SU-DHL-6 (cell line): ENCODE data around the gene FAM210A.

Source experiments
- H2AFZ ChIP-seq: fragments of 200-600 bp; sonication (generic); 2 replicates; pipeline ENCODE4 v1.6.1; 2014; ENCODE audit warnings: low read depth, mild to moderate bottlenecking, moderate library complexity, mixed read lengths, antibody characterized with exemption, low read length; ENCODE audit not compliant: severe bottlenecking
- H3F3A ChIP-seq: fragments of 200-600 bp; shearing (Covaris generic); 2 replicates; pipeline ENCODE4 v1.6.0; 2016; ENCODE audit warnings: antibody characterized with exemption, mild to moderate bottlenecking; ENCODE audit not compliant: insufficient read depth
- H3K27ac ChIP-seq: fragments of 200-600 bp; sonication (generic); 2 replicates; pipeline ENCODE4 v1.5.1; 2016; ENCODE audit warnings: low read depth, mild to moderate bottlenecking, low read length, moderate library complexity, mixed read lengths
- H3K27me3 ChIP-seq: fragments of 200-600 bp; sonication (generic), shearing (Covaris generic); 2 replicates; pipeline ENCODE4 v1.6.0; 2014; ENCODE audit warnings: mild to moderate bottlenecking, low read length
- H3K36me3 ChIP-seq: fragments of 200-600 bp; sonication (generic); 2 replicates; pipeline ENCODE4 v1.6.1; 2014; ENCODE audit warnings: mild to moderate bottlenecking, low read length, mixed read lengths
- H3K4me2 ChIP-seq: fragments of 300-600, 200-600 bp; shearing (Covaris generic), sonication (generic); 2 replicates; pipeline ENCODE4 v1.6.0; 2014; ENCODE audit warnings: low read length, low read depth, mild to moderate bottlenecking; ENCODE audit not compliant: poor library complexity, severe bottlenecking
- H3K4me3 ChIP-seq: fragments of 200-600 bp; sonication (generic); 2 replicates; pipeline ENCODE4 v1.5.1; 2014; ENCODE audit warnings: antibody characterized with exemption, low read length, mild to moderate bottlenecking, mixed read lengths; ENCODE audit not compliant: insufficient read depth, poor library complexity, severe bottlenecking
- H3K79me2 ChIP-seq: fragments of 200-600 bp; sonication (generic); 2 replicates; pipeline ENCODE4 v1.6.1; 2014; ENCODE audit warnings: mild to moderate bottlenecking, low read length, moderate library complexity; ENCODE audit not compliant: insufficient read depth
- H3K9ac ChIP-seq: fragments of 200-600 bp; sonication (generic); 2 replicates; pipeline ENCODE4 v1.7.0; 2014; ENCODE audit warnings: mild to moderate bottlenecking, low read length
- H3K9me2 ChIP-seq: fragments of 200-600 bp; sonication (generic); replicated peaks from 2 replicates; pipeline ENCODE4 v1.6.1; 2014; ENCODE audit warnings: low read length; ENCODE audit not compliant: insufficient read depth
- H3K9me3 ChIP-seq: fragments of 200-600 bp; sonication (generic); 2 replicates; pipeline ENCODE4 v1.6.1; 2014; ENCODE audit warnings: low read length, mixed read lengths; ENCODE audit not compliant: insufficient read depth
- H4K20me1 ChIP-seq: fragments of 200-600 bp; sonication (generic); 2 replicates; pipeline ENCODE4 v1.6.1; 2014; ENCODE audit warnings: low read depth, mild to moderate bottlenecking, antibody characterized with exemption, low read length, moderate library complexity, mixed read lengths
- CTCF ChIP-seq: fragments of 200-600 bp; sonication (generic); IDR thresholded peaks from one replicate; pipeline ENCODE4 v1.5.1; 2017; ENCODE audit warnings: antibody characterized with exemption, mild to moderate bottlenecking, low read length, moderate library complexity; ENCODE audit not compliant: insufficient read depth, poor library complexity, severe bottlenecking
- EZH2phosphoT487 ChIP-seq: fragments of 200-600 bp; sonication (generic), shearing (Covaris generic); conservative IDR thresholded peaks from 2 replicates; pipeline ENCODE4 v1.6.1; 2018; ENCODE audit warnings: mild to moderate bottlenecking, antibody characterized with exemption, low read length, moderate library complexity, mixed read lengths

Gene FAM210A

GRCh38 chr18:13649397-13650390, 76.7 kb downstream of the FAM210A start:
- no peaks in the 10 kb centered on the region for H3K9me2 ChIP-seq
- no peak overlapping the region for H2AFZ ChIP-seq
- no peaks in the 10 kb centered on the region for H3K36me3 ChIP-seq
- H3K79me2 ChIP-seq, result no peaks in the 10 kb centered on the region
- no peaks in the 10 kb centered on the region for H3F3A ChIP-seq
- TF ChIP-seq CTCF (no peak), EZH2phosphoT487 (no peak)
- H3K9me3 ChIP-seq, result no peaks in the 10 kb centered on the region
- no peaks in the 10 kb centered on the region for H3K27me3 ChIP-seq
- H3K9ac ChIP-seq, result no peak overlapping the region
- no peak overlapping the region for H3K4me2 ChIP-seq
- H3K27ac ChIP-seq, result no peak overlapping the region
- no peak overlapping the region for H3K4me3 ChIP-seq
- no peaks in the 10 kb centered on the region for H4K20me1 ChIP-seq

- H3K9me2 ChIP-seq, result no peaks in the 10 kb centered on the region
- no peaks in the 10 kb centered on the region for H4K20me1 ChIP-seq
- no peak overlapping the region for H3K4me3 ChIP-seq
- H3K4me2 ChIP-seq, result no peak overlapping the region
- H3K27ac ChIP-seq, result no peak overlapping the region
- no peak overlapping the region for H2AFZ ChIP-seq
- H3K9ac ChIP-seq, result no peak overlapping the region
- no peaks in the 10 kb centered on the region for H3K27me3 ChIP-seq
- no peaks in the 10 kb centered on the region for H3K36me3 ChIP-seq
- TF ChIP-seq CTCF (no peak), EZH2phosphoT487 (no peak)
- no peaks in the 10 kb centered on the region for H3K79me2 ChIP-seq
- no peaks in the 10 kb centered on the region for H3F3A ChIP-seq
- no peaks in the 10 kb centered on the region for H3K9me3 ChIP-seq
These were observed 78.6 kb downstream of the FAM210A start for GRCh38 chr18:13647761-13648160.

- H3K9me3 ChIP-seq, result no peaks in the 10 kb centered on the region
- no peak overlapping the region for H3K27ac ChIP-seq
- H2AFZ ChIP-seq, result no peak overlapping the region
- TF ChIP-seq CTCF (no peak), EZH2phosphoT487 (no peak)
- no peaks in the 10 kb centered on the region for H4K20me1 ChIP-seq
- no peak overlapping the region for H3K4me2 ChIP-seq
- H3K9me2 ChIP-seq, result no peaks in the 10 kb centered on the region
- no peaks in the 10 kb centered on the region for H3K79me2 ChIP-seq
- no peaks in the 10 kb centered on the region for H3F3A ChIP-seq
- H3K9ac ChIP-seq, result no peak overlapping the region
- H3K36me3 ChIP-seq, result no peaks in the 10 kb centered on the region
- no peak overlapping the region for H3K4me3 ChIP-seq
- H3K27me3 ChIP-seq, result no peaks in the 10 kb centered on the region
These were observed 79.7 kb downstream of the FAM210A start for GRCh38 chr18:13646633-13647032.
